HG02642 (cell line): Measurements from ENCODE around the gene CRIP2.

Experiments used
- ATAC-seq: cut with Tn5 transposase; IDR thresholded peaks from one replicate; pipeline ENCODE4 v1.9.1; 2021; ENCODE audit warnings: mild to moderate bottlenecking; ENCODE audit not compliant: unreplicated experiment, poor library complexity

The CRIP2 gene

GRCh38 chr14:105474483-105475268 lies at the start of gene CRIP2:
Gene CRIP2 (plus strand): TSS chr14:105474821. CDS start chr14:105474863, 42 bp downstream.
- ATAC-seq = no peak

GRCh38 chr14:105424861-105425260 lies 49.8 kb upstream of the CRIP2 start:
- ATAC-seq = no peak

- no peak for ATAC-seq
Observed at GRCh38 chr14:105425823-105426247, 48.8 kb upstream of the CRIP2 start.

GRCh38 chr14:105426416-105427130 lies 48.0 kb upstream of the CRIP2 start:
- ATAC-seq = no peak

- ATAC-seq = no peak
Observed at GRCh38 chr14:105427412-105427811, 47.2 kb upstream of the CRIP2 start.

- ATAC-seq = no peak
Observed at GRCh38 chr14:105427936-105428485, 46.6 kb upstream of the CRIP2 start.

- ATAC-seq = no peak
Observed at GRCh38 chr14:105430042-105430441, 44.6 kb upstream of the CRIP2 start.

GRCh38 chr14:105430565-105430964 lies 44.1 kb upstream of the CRIP2 start:
- ATAC-seq = no peak

GRCh38 chr14:105431256-105431655 lies 43.4 kb upstream of the CRIP2 start:
- no peak for ATAC-seq

GRCh38 chr14:105432657-105433056 lies 42.0 kb upstream of the CRIP2 start:
- ATAC-seq = no peak

GRCh38 chr14:105433161-105433605 lies 41.4 kb upstream of the CRIP2 start:
- ATAC-seq = no peak

- ATAC-seq = no peak
Observed at GRCh38 chr14:105436402-105436801, 38.2 kb upstream of the CRIP2 start.

- no peak for ATAC-seq
Observed at GRCh38 chr14:105436891-105437722, 37.5 kb upstream of the CRIP2 start.

- ATAC-seq = no peak
Observed at GRCh38 chr14:105437723-105438500, 36.7 kb upstream of the CRIP2 start.

- ATAC-seq = no peak
Observed at GRCh38 chr14:105439179-105439578, 35.4 kb upstream of the CRIP2 start.

GRCh38 chr14:105439710-105440553 lies 34.7 kb upstream of the CRIP2 start:
- no peak for ATAC-seq

- ATAC-seq = no peak
Observed at GRCh38 chr14:105440554-105440900, 34.1 kb upstream of the CRIP2 start.

GRCh38 chr14:105440992-105441391 lies 33.6 kb upstream of the CRIP2 start:
- no peak for ATAC-seq

GRCh38 chr14:105442125-105442524 lies 32.5 kb upstream of the CRIP2 start:
- ATAC-seq = no peak
